GM18858 (cell line): Measurements from ENCODE around the gene POLR1A.
A peak's percentile ranks its signal among the peaks of the same experiment; 100 is the strongest.

Source experiments
- ATAC-seq: cut with Tn5 transposase; IDR thresholded peaks from one replicate; pipeline ENCODE4 v1.9.1; 2021; ENCODE audit not compliant: unreplicated experiment

POLR1A gene

GRCh38 chr2:86097114-86097896 lies 8.4 kb downstream of the POLR1A start:
- ATAC-seq: no peak

GRCh38 chr2:86094229-86094628 lies 11.5 kb downstream of the POLR1A start:
- no peak for ATAC-seq

GRCh38 chr2:86087936-86088850 lies 17.5 kb downstream of the POLR1A start:
- ATAC-seq: no peak

GRCh38 chr2:86082756-86083155 lies 22.9 kb downstream of the POLR1A start:
- no peak for ATAC-seq

- no peak for ATAC-seq
Measured at GRCh38 chr2:86081724-86082123, 24.0 kb downstream of the POLR1A start.

GRCh38 chr2:86079981-86080911 lies 25.4 kb downstream of the POLR1A start:
- ATAC-seq: peak; percentile 68

GRCh38 chr2:86078774-86079545 lies 26.7 kb downstream of the POLR1A start:
- ATAC-seq: no peak

- no peak for ATAC-seq
Measured at GRCh38 chr2:86075886-86076285, 29.8 kb downstream of the POLR1A start.

- ATAC-seq: no peak
Measured at GRCh38 chr2:86074811-86075210, 30.9 kb downstream of the POLR1A start.

GRCh38 chr2:86074256-86074655 lies 31.4 kb downstream of the POLR1A start:
- ATAC-seq: no peak

- no peak for ATAC-seq
Measured at GRCh38 chr2:86073225-86073624, 32.5 kb downstream of the POLR1A start.

- peak; percentile 61 for ATAC-seq
Measured at GRCh38 chr2:86072271-86072858, 33.3 kb downstream of the POLR1A start.

- no peak for ATAC-seq
Measured at GRCh38 chr2:86070868-86071267, 34.8 kb downstream of the POLR1A start.

GRCh38 chr2:86069783-86070339 lies 35.8 kb downstream of the POLR1A start:
- ATAC-seq: no peak

- no peak for ATAC-seq
Measured at GRCh38 chr2:86069091-86069685, 36.5 kb downstream of the POLR1A start.

GRCh38 chr2:86068648-86069047 lies 37.0 kb downstream of the POLR1A start:
- no peak for ATAC-seq

- no peak for ATAC-seq
Measured at GRCh38 chr2:86068136-86068588, 37.5 kb downstream of the POLR1A start.

- no peak for ATAC-seq
Measured at GRCh38 chr2:86066915-86067314, 38.8 kb downstream of the POLR1A start.

GRCh38 chr2:86066007-86066578 lies 39.6 kb downstream of the POLR1A start:
- no peak for ATAC-seq
